IMR-90 (cell line): Measurements from ENCODE around the gene UBXN11. TPM values are rescaled to one million over a fixed set of nuclear protein-coding genes. Genes with fewer than 3 reads are reported as not detected.

ENCODE experiments used
- ATAC-seq: fragments of 200-7000 bp; cut with Tn5 transposase; 2 replicates; pipeline ENCODE4 v1.9.1; 2020; ENCODE audit warnings: low read depth, mild to moderate bottlenecking, moderate library complexity
- BruUV-seq: library from RNA; stranded (reverse); fragments of 400-500 nt; replicated peaks from 2 replicates; lab custom pipeline; 2021; lab: Mats Ljungman, UMichigan
- CTCF ChIA-PET: fragments of 300-600 bp; formaldehyde crosslinking; extraction: SDS; loops from one replicate; lab custom pipeline; 2021; ENCODE audit warnings: antibody characterized with exemption; lab: Yijun Ruan, JAX
- POLR2A ChIA-PET: fragments of 300-600 bp; sonication (Branson Sonifier 250); formaldehyde crosslinking; loops from one replicate; lab custom pipeline; 2022; ENCODE audit warnings: antibody characterized with exemption; ENCODE audit not compliant: unreplicated experiment; lab: Charles Lee
- DNase-seq: peaks from one replicate; pipeline ENCODE4 v3.0.0; 2013
- H2AFZ ChIP-seq: replicated peaks from 2 replicates; pipeline ENCODE3; 2013; ENCODE audit warnings: low read length, mild to moderate bottlenecking; ENCODE audit not compliant: poor library complexity
- H2AK5ac ChIP-seq: 2 replicates; pipeline ENCODE4 v1.6.1; 2013; ENCODE audit warnings: low read depth, low read length, inconsistent platforms
- H2AK9ac ChIP-seq: replicated peaks from 2 replicates; pipeline ENCODE3; 2013; ENCODE audit warnings: mild to moderate bottlenecking, low read depth, low read length, moderate library complexity; ENCODE audit not compliant: poor library complexity
- H2BK120ac ChIP-seq: 2 replicates; pipeline ENCODE4 v1.6.1; 2013; ENCODE audit warnings: low read depth, low read length, inconsistent platforms
- H2BK15ac ChIP-seq: 3 replicates; pipeline ENCODE4 v1.6.1; 2013; ENCODE audit warnings: low read depth, low read length, inconsistent platforms
- H2BK20ac ChIP-seq: 2 replicates; pipeline ENCODE4 v1.6.1; 2013; ENCODE audit warnings: low read depth, mild to moderate bottlenecking, inconsistent platforms, low read length, moderate library complexity
- H2BK5ac ChIP-seq: 2 replicates; pipeline ENCODE4 v1.6.1; 2013; ENCODE audit warnings: mild to moderate bottlenecking, low read depth, low read length, inconsistent platforms; ENCODE audit not compliant: poor library complexity, severe bottlenecking
- H3K14ac ChIP-seq: replicated peaks from 2 replicates; pipeline ENCODE4 v1.6.1; 2013; ENCODE audit warnings: low read depth, low read length, inconsistent platforms
- H3K18ac ChIP-seq: 2 replicates; pipeline ENCODE4 v1.6.1; 2013; ENCODE audit warnings: low read depth, low read length, control low read depth
- H3K23ac ChIP-seq: 2 replicates; pipeline ENCODE4 v1.6.1; 2013; ENCODE audit warnings: low read depth, low read length, inconsistent platforms
- H3K27ac ChIP-seq: 2 replicates; pipeline ENCODE4 v1.5.1; 2013; ENCODE audit warnings: mild to moderate bottlenecking, control low read depth, low read length; ENCODE audit not compliant: insufficient read depth
- H3K27me3 ChIP-seq: 2 replicates; pipeline ENCODE4 v1.6.1; 2013; ENCODE audit warnings: low read length; ENCODE audit not compliant: control insufficient read depth, insufficient read depth
- H3K36me3 ChIP-seq: 2 replicates; pipeline ENCODE4 v1.6.1; 2013; ENCODE audit warnings: low read length, mixed read lengths; ENCODE audit not compliant: control insufficient read depth, insufficient read depth
- H3K4ac ChIP-seq: 2 replicates; pipeline ENCODE4 v1.6.1; 2013; ENCODE audit warnings: low read depth, low read length, inconsistent platforms
- H3K4me1 ChIP-seq: 2 replicates; pipeline ENCODE4 v1.6.1; 2013; ENCODE audit warnings: low read length, mixed read lengths; ENCODE audit not compliant: control insufficient read depth, insufficient read depth
- H3K4me2 ChIP-seq: 2 replicates; pipeline ENCODE4 v1.6.1; 2013; ENCODE audit warnings: low read depth, mild to moderate bottlenecking, control low read depth, low read length, moderate library complexity
- H3K4me3 ChIP-seq: 2 replicates; pipeline ENCODE4 v1.5.1; 2013; ENCODE audit warnings: low read depth, mild to moderate bottlenecking, control low read depth, low read length, moderate library complexity; ENCODE audit not compliant: insufficient read depth
- H3K56ac ChIP-seq: 2 replicates; pipeline ENCODE4 v1.6.1; 2013; ENCODE audit warnings: low read length, inconsistent platforms; ENCODE audit not compliant: insufficient read depth; ENCODE audit errors: extremely low read depth
- H3K79me1 ChIP-seq, 2 experiments: 2 replicates each; pipeline ENCODE4 v1.6.1; 2013; ENCODE audit warnings: low read length in 2 of 2, inconsistent platforms in 1 of 2, low read depth in 1 of 2
- H3K9ac ChIP-seq: 2 replicates; pipeline ENCODE4 v1.6.1; 2013; ENCODE audit warnings: low read depth, low read length, control low read depth
- H3K9me1 ChIP-seq: 2 replicates; pipeline ENCODE4 v1.6.1; 2013; ENCODE audit warnings: low read length, inconsistent platforms; ENCODE audit not compliant: insufficient read depth
- H3K9me3 ChIP-seq: 2 replicates; pipeline ENCODE4 v1.6.1; 2013; ENCODE audit warnings: low read length; ENCODE audit not compliant: control insufficient read depth, insufficient read depth
- H4K20me1 ChIP-seq: 2 replicates; pipeline ENCODE4 v1.6.1; 2013; ENCODE audit warnings: low read length, inconsistent platforms; ENCODE audit not compliant: insufficient read depth
- H4K5ac ChIP-seq: 2 replicates; pipeline ENCODE4 v1.6.1; 2013; ENCODE audit warnings: mild to moderate bottlenecking, low read depth, low read length, control low read depth
- H4K8ac ChIP-seq, 2 experiments: 2 replicates each; pipeline ENCODE4 v1.6.1; 2013; ENCODE audit warnings: low read depth in 2 of 2, low read length in 2 of 2, control low read depth in 1 of 2, inconsistent platforms in 1 of 2
- H4K91ac ChIP-seq: 2 replicates; pipeline ENCODE4 v1.6.1; 2013; ENCODE audit warnings: low read depth, low read length, inconsistent platforms; ENCODE audit not compliant: insufficient read depth
- BHLHE40 ChIP-seq: fragments of 150-350 bp; IDR thresholded peaks from 2 replicates; pipeline ENCODE4 v1.6.1; 2016; ENCODE audit warnings: mild to moderate bottlenecking, low read depth, low read length
- CEBPB ChIP-seq: IDR thresholded peaks from 2 replicates; pipeline ENCODE4 v1.6.1; 2012; ENCODE audit warnings: low read depth, low read length, improper control_type of control experiment
- CTCF ChIP-seq: conservative IDR thresholded peaks from 2 replicates; pipeline ENCODE4 v1.5.1; 2012; ENCODE audit warnings: mild to moderate bottlenecking, low read depth, low read length, improper control_type of control experiment
- MAZ ChIP-seq: IDR thresholded peaks from 2 replicates; pipeline ENCODE4 v1.6.1; 2012; ENCODE audit warnings: low read depth, mild to moderate bottlenecking, low read length, improper control_type of control experiment, moderate library complexity, borderline replicate concordance
- MXI1 ChIP-seq: IDR thresholded peaks from 2 replicates; pipeline ENCODE4 v1.6.1; 2012; ENCODE audit warnings: low read depth, mild to moderate bottlenecking, low read length, moderate library complexity, borderline replicate concordance
- NFE2L2 ChIP-seq: fragments of 150-350 bp; IDR thresholded peaks from 2 replicates; pipeline ENCODE4 v1.6.1; 2016; ENCODE audit warnings: low read depth, mild to moderate bottlenecking, low read length
- RAD21 ChIP-seq: IDR thresholded peaks from 2 replicates; pipeline ENCODE4 v1.6.1; 2012; ENCODE audit warnings: low read length, improper control_type of control experiment
- RCOR1 ChIP-seq: IDR thresholded peaks from 2 replicates; pipeline ENCODE4 v1.6.1; 2012; ENCODE audit warnings: mild to moderate bottlenecking, low read length, improper control_type of control experiment; ENCODE audit not compliant: insufficient replicate concordance
- RFX5 ChIP-seq: IDR thresholded peaks from 2 replicates; pipeline ENCODE4 v1.8.0; 2012; ENCODE audit warnings: low read depth, mild to moderate bottlenecking, low read length, moderate library complexity
- SMC3 ChIP-seq: fragments of 150-350 bp; IDR thresholded peaks from 2 replicates; pipeline ENCODE4 v1.6.1; 2016; ENCODE audit warnings: low read depth, mild to moderate bottlenecking, antibody characterized with exemption, low read length, moderate library complexity
- USF2 ChIP-seq: fragments of 150-350 bp; IDR thresholded peaks from 2 replicates; pipeline ENCODE4 v1.6.1; 2017; ENCODE audit warnings: mild to moderate bottlenecking, antibody characterized with exemption, low read length, low read depth
- WGBS, 2 experiments: methylation state at CpG; one replicate each; pipeline versions ENCODE4 v1.1.5 to v1.1.7; 2013; ENCODE audit warnings: missing lambda C conversion rate in 2 of 2; ENCODE audit not compliant: insufficient read length in 1 of 2; ENCODE audit errors: extremely low coverage in 2 of 2; 5-methylcytosine and 5-hydroxymethylcytosine counted together
- dilution Hi-C: fragments of 300-500 bp; cut with HindIII; formaldehyde crosslinking; loops from one replicate; pipeline ENCODE4 v1.14.3; 2018; ENCODE audit warnings: low sequenced_read_pairs; ENCODE audit not compliant: unreplicated experiment
- in situ Hi-C: fragments of 300-500 bp; cut with MboI; formaldehyde crosslinking; loops from 3 replicates; pipeline ENCODE4 v1.14.3; 2019; ENCODE audit warnings: low sequenced_read_pairs, inconsistent platforms, mixed read lengths
- intact Hi-C: fragments of 100-400 bp; cut with micrococcal nuclease; formaldehyde crosslinking; loops from 2 replicates; pipeline ENCODE4 v1.10.0; 2022
- polyA plus RNA-seq, 3 experiments: library from polyadenylated mRNA; depleted of rRNA; stranded (reverse); fragments of >200 nt; gene quantifications; 2 replicates each; pipeline ENCODE4 v1.2.3, GENCODE V29; 2012; ENCODE audit warnings: low replicate concordance in 1 of 3
- total RNA-seq: library from RNA; depleted of rRNA; stranded (reverse); fragments of >200 nt; gene quantifications from 2 replicates; pipeline ENCODE4 v1.2.3, GENCODE V29; 2012
- TF ChIP-seq, protein P1 (sequence below): fragments of 150-350 bp; IDR thresholded peaks from 2 replicates; pipeline ENCODE4 v1.6.1; 2016; ENCODE audit warnings: low read depth, mild to moderate bottlenecking, low read length, moderate library complexity, borderline replicate concordance

The UBXN11 gene
- total and polyA plus RNA-seq, 2 of the 4 experiments (the other 2 are of a cell fraction) = 5.2 to 17.0 TPM

DNA sequence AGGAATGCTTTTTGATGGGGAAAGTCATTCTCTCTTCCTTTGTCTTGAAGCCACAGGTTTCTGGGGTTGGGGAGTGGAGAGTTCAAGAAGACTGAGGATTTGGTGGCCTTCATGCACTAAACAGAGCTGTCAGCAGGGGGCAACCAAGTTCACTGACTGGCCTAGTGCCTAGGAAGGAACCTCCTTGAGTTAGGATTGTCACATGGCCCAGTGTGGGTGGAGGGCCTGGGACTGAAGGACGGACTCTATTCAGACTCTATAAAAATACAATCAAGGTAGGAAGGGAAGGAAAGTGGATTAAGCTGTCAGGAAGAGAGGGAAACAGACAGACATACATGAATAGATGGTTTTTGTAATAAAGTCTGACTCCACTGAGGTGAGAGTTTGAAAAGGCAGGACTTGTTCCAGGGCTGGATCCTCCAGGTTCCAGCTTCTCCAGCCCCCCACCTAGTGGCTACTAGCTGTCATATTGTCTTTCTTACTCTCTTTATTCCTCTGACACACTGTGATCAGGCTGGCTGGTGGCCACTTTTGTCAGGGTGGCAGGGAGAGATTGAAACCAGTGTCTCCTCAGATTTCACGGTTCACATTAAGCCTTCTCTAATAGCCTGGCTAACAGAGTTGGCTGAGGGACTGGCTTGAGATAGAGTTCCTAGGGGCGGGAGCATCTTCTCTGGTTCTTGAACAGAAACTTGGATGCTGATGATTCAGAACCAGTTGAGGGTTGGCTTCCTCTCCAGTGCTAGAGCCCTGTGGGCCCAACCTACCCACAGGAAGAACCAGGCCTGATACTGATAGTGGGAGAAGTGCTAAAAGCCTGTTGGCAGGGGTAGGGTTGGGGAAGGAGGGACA lies 30.6 kb downstream of the UBXN11 start:
- DNase-seq (peak; percentile 95), ATAC-seq (peak; percentile 42)
- peak overlapping the region; percentile 73 for H3K56ac ChIP-seq
- H2AFZ ChIP-seq = peak overlapping the region; percentile 84
- peaks cover 29% of the 10 kb centered on the region for H3K4me1 ChIP-seq
- H4K8ac ChIP-seq = peak overlapping the region; percentile 2 to 65; a peak in 2 of 4 replicates
- peak overlapping the region; percentile 78 for H2BK5ac ChIP-seq
- peaks cover 6 to 35% of the 10 kb centered on the region in 2 experiments; a peak in 3 of 4 replicates for H3K79me1 ChIP-seq
- H3K23ac ChIP-seq = no peak overlapping the region
- dilution Hi-C loops = no loop called here
- no peaks in the 10 kb centered on the region for H3K27me3 ChIP-seq
- in situ Hi-C loops = no loop called here
- H2BK120ac ChIP-seq = peak overlapping the region; percentile 50
- CTCF ChIA-PET = interaction anchor here (0.6 to 2.3 kb wide), 7 partner anchors 10 to 461 kb away, joined by 3 to 18 read pairs (median 5); no protein-coding TSS in a partner anchor
- POLR2A ChIA-PET = no interaction called here
- peak overlapping the region; percentile 13; the same call in 1 of the 3 replicates for H2BK15ac ChIP-seq
- H4K5ac ChIP-seq = peak overlapping the region; percentile 27; the same call in 1 of the 2 replicates
- peak overlapping the region; percentile 56 for H3K27ac ChIP-seq
- 0 out of 2 replicates have a peak overlapping the region, but pooled peaks have one; percentile 2 for H3K18ac ChIP-seq
- WGBS, 2 experiments = no CpG with 5 or more reads among the region's 3 CpGs
- H2AK9ac ChIP-seq = peak overlapping the region; percentile 88
- H3K4me3 ChIP-seq = no peak overlapping the region
- no peak overlapping the region; the same call in 1 of the 2 replicates for H3K4me2 ChIP-seq
- H3K9ac ChIP-seq = peak overlapping the region; percentile 1; the same call in 1 of the 2 replicates
- intact Hi-C loops = loop anchor here (1.0 to 5.0 kb wide), 4 partner anchors 45 to 239 kb away; no protein-coding TSS in a partner anchor
- peak overlapping the region; percentile 23; the same call in 1 of the 2 replicates for H2BK20ac ChIP-seq
- peaks cover 17% of the 10 kb centered on the region for H3K9me1 ChIP-seq
- H4K91ac ChIP-seq = peak overlapping the region; percentile 53
- peaks cover 22% of the 10 kb centered on the region for H4K20me1 ChIP-seq
- H3K14ac ChIP-seq = peak overlapping the region; percentile 58; the same call in 1 of the 2 replicates
- H3K36me3 ChIP-seq = peaks cover 4% of the 10 kb centered on the region; the same call in 1 of the 2 replicates
- peak overlapping the region; percentile 83 for H2AK5ac ChIP-seq
- H3K9me3 ChIP-seq = no peaks in the 10 kb centered on the region
- H3K4ac ChIP-seq = peak overlapping the region; percentile 38
- BruUV-seq = no TSS peak
- TF ChIP-seq, protein P1, sequence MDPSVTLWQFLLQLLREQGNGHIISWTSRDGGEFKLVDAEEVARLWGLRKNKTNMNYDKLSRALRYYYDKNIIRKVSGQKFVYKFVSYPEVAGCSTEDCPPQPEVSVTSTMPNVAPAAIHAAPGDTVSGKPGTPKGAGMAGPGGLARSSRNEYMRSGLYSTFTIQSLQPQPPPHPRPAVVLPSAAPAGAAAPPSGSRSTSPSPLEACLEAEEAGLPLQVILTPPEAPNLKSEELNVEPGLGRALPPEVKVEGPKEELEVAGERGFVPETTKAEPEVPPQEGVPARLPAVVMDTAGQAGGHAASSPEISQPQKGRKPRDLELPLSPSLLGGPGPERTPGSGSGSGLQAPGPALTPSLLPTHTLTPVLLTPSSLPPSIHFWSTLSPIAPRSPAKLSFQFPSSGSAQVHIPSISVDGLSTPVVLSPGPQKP = no peak
- TF ChIP-seq BHLHE40 (no peak), SMC3 (peak; percentile 84), MAZ (peak; percentile 53; the same call in 1 of the 2 replicates), CTCF (peak; percentile 72), RFX5 (no peak), USF2 (peak; percentile 87), RAD21 (peak; percentile 73), RCOR1 (no peak), NFE2L2 (no peak), CEBPB (no peak), MXI1 (peak; percentile 50; the same call in 1 of the 2 replicates)
